Omental fat pad (tissue), 4 donors: Measurements from ENCODE around the gene C16orf92. TPM values are rescaled to one million over a fixed set of nuclear protein-coding genes. Genes with fewer than 3 reads are reported as not detected.
A peak's percentile ranks its signal among the peaks of the same experiment; 100 is the strongest.
"Not testable (repeated sequence)": the region's sequence is repeated elsewhere in the genome, so short reads cannot be mapped to it uniquely, and the experiment has no call there.

ENCODE experiments used
- ATAC-seq: fragments of 150-250 bp; one replicate; pipeline ENCODE4 v1.9.1; 2016; ENCODE audit warnings: mild to moderate bottlenecking, moderate library complexity; ENCODE audit not compliant: low FRiP score
- DNase-seq: peaks from one replicate; pipeline ENCODE4 v3.0.0-alpha.2; 2019; ENCODE audit warnings: low spot score
- total RNA-seq, 4 donors: library from RNA; depleted of rRNA; stranded (reverse); fragments of >200 nt; gene quantifications; one replicate each; pipeline ENCODE4 v1.1.0, GENCODE V29; 2016
- TF ChIP-seq, protein P1 (sequence below), 3 donors: fragments of 450-650 bp; IDR thresholded peaks; one replicate each; pipeline ENCODE4 v1.5.1; 2016 to 2017; ENCODE audit warnings: antibody characterized with exemption in 3 of 3, mild to moderate bottlenecking in 3 of 3, moderate library complexity in 2 of 3

C16orf92 gene
- total RNA-seq, 4 donors from 2014 or later = not detected

DNA sequence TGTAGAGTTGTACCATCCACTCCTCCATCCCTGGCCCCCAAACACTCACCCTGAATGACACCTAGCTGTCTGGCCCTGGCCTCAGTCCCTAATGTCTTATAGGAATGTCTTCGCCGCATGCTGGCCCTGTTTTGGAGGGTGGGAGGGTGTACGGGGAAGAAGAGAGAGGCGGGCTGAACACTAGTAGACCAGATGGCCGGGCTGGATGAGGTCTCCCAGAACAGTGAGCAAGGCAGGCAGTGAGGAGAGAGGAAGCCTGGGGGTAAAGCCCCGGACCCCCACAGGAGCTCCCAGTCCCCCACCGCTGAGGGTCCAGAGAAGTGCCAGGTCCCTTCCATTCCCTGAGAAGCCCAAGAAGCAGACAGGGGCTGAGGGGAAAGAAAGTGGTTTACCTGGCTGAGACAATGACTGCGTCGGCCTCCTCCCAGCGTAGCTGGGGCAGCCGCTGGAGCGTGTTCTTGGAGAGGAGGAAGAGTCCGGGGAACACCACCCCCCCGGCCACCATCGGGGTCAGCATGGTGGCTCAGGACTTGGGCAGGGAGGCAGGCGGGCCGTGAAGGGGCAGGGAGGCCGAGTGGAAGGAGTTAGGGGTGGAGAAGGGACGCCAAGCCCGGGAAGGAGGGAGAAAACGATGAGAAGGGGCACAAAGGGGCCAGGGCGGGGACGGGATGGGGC is 7.2 kb downstream of the C16orf92 start:
- TF ChIP-seq, protein P1, sequence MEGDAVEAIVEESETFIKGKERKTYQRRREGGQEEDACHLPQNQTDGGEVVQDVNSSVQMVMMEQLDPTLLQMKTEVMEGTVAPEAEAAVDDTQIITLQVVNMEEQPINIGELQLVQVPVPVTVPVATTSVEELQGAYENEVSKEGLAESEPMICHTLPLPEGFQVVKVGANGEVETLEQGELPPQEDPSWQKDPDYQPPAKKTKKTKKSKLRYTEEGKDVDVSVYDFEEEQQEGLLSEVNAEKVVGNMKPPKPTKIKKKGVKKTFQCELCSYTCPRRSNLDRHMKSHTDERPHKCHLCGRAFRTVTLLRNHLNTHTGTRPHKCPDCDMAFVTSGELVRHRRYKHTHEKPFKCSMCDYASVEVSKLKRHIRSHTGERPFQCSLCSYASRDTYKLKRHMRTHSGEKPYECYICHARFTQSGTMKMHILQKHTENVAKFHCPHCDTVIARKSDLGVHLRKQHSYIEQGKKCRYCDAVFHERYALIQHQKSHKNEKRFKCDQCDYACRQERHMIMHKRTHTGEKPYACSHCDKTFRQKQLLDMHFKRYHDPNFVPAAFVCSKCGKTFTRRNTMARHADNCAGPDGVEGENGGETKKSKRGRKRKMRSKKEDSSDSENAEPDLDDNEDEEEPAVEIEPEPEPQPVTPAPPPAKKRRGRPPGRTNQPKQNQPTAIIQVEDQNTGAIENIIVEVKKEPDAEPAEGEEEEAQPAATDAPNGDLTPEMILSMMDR (IDR thresholded peaks at IDR 0.05) = no peak
- no peak for DNase-seq
- ATAC-seq = no peak

DNA sequence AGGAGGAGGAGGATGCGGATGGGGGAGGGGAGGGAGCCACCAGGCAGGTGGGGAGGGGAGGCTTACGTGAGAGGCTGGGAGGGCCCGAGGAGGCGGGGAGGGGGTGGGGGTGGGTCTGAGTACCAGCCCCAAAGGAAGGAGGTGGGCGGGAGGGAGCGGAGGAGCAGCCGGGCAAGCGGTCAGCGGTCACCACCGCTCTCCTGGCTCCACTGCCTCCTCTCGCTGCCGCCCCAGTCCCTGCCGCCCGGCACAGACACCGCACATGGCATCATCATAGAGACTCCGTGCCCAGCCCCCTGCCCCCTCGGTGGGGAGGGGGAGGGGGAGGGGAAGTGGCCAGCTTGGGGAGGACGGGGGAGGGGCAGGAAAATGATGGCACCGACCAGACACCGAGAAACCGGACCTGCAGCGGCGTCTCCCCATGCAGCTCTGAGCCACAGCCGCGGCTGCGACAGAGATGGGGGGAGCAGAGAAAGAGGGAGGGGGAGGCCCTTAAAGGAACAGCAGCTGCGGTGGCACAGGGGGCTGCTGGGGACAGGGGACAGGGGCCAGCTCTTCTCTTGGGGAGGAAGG is 7.9 kb downstream of the C16orf92 start, which contains the start of gene TLCD3B:
TLCD3B (minus strand) TSS at position 431 of the 573 bp plus-strand sequence. CDS start 744 bp downstream, outside the sequence.
- ATAC-seq (no peak), DNase-seq (no peak)
- TF ChIP-seq, protein P1 (IDR thresholded peaks at IDR 0.05) = no peak

DNA sequence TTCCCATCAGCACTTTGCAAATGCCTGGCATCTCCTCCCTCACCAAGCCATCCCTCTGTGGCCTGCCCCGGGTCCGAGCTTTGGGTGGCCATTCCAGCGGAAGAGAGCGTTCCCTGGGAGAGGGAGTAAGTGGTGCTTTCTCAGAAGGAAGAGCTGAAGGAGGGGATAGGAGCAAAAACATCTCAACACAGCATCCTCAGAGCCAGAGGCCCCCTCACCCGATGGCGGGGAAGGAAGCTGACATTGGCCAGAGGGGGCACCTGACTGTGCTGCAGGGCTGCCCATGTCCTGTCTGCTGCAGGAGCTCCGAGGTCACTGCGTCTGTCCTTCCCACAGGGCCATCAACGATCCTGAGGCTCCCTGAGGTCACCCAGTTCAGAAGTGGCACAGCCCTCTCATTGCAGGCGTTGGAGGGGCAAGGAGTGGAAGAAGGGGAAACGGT is 8.5 kb downstream of the C16orf92 start:
- TF ChIP-seq, protein P1 (IDR thresholded peaks at IDR 0.05) = no peak
- DNase-seq (no peak), ATAC-seq (no peak)

DNA sequence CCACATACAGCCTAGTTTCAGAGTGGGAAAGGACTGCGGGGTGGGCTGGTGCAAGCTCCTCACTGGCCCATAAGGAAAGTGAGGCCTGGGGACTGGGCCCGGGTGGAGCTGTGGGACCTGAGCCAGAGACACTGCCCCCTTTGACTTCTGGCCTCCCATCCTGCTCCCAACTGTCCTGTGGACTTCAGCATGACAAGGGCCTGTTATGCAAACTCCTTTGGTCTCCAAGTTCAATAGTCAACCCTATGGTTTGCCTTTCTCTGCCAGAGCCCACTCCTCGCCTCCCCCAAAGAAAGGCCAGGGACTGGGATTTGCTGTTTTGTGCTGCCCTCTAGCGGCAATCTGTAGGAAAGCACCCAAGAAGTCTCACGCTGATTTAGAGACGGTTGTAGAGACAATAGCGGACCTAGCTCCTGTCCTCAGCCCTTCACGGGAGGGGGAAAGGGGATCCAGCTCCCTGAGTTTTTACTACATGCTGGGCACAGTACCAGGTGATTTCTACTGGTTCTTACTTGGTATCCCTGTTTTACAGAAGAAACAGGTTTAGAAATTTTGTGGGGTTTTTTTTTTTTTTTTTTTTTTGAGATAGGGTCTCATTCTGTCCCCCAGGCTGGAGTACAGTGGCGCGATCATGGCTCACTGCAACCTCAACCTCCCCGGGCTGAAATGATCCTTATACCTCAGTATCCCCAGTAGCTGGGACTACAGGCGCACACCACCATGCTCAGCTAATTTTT is 9.3 kb downstream of the C16orf92 start:
- TF ChIP-seq, protein P1 (IDR thresholded peaks at IDR 0.05) = peak in 2 of 3 donors; percentile 13 to 32
- ATAC-seq (no peak), DNase-seq (no peak)

DNA sequence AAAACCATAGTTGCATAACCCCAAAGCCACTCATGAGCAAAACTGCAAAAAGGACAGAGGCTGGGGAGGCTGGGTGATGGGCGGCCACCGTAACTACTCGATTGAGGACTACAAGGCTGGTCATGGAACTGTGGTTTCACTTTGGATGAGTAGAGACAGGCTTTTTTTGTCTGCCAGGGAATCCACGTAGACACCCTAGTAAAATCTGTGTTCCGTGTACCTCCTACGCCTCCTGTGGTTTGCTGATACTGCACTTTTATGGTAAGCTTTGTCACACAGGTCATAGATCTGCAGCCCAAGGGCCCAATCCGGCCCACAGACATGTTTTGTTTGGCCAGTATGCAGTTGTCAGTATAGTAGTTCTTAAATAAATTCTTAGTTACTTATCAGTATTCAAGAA is 10.3 kb downstream of the C16orf92 start:
- TF ChIP-seq, protein P1 (IDR thresholded peaks at IDR 0.05) = no peak
- ATAC-seq = no peak
- no peak for DNase-seq

DNA sequence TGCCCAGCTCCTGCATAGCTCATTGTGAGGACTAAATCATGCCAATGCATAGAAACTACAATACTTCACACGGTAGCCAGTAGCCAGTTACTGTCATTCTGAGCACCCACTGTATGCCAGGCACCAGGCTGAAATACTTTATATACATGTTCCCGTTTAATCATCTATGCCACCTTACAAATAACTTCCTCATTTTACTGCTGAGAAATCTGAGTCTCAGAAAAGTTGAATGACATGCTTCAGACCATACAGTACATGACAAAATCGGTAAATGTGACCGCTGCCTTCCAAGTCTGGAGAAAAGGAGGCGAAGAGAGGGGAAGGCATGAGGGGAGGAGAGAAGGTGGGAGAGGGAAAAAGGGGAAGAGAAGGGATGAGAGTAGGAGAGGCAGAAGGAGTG is 17.2 kb downstream of the C16orf92 start:
- ATAC-seq = no peak
- no peak for DNase-seq
- TF ChIP-seq, protein P1 (IDR thresholded peaks at IDR 0.05) = no peak

DNA sequence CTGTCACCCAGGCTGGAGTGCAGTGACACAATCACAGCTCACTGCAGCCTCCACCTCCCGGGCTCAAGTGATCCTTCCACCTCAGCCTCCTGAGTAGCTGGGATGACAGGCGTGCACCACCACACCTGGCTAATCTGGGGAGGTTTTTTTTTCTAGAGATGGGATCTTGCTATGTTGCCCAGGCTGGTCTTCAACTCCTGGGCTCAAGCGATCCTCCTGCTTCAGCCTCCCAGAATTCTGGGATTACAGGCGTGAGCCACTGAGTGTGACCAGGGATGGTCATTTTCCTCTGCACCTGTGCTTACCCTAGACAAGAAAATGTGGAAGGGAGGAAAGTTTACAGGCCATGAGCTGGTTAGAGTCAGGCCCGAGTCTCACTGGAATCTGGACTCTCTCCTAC is 17.7 kb downstream of the C16orf92 start:
- ATAC-seq, DNase-seq: not testable (repeated sequence)
